ENCODE data around the gene FOXA2. TPM values are rescaled to one million over a fixed set of nuclear protein-coding genes. Genes with fewer than 3 reads are reported as not detected.

FOXA2 gene
- polyA plus RNA-seq, 1 donor from 2014 or later = not detected

DNA sequence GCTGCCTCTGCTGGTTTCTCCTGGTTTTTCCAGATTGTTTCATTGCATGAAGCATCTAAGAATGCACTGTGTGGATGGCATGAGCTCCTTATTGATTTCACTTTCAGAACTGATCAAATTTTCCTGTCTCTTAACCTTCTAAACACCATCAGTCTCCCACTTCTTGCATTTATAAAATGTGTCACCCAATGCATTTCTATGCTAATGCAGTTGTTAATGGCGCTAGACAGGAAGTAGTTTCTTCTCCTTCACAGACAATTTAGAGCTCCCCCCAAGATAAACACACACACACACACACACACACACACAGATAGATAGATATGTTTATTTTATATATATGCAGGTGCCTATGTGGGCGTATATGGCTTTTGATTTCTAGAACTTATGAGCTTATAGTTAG is 45.6 kb upstream of the FOXA2 start:
- Histone ChIP-seq H3F3A (ENCODE audit: insufficient read depth, low read length, poor library complexity, severe bottlenecking) (no peaks in the 10 kb centered on the region), H3K36me3 (ENCODE audit: insufficient read depth, low read length) (no peaks in the 10 kb centered on the region), H4K20me1 (ENCODE audit: insufficient read depth) (no peaks in the 10 kb centered on the region), H3K9me2 (ENCODE audit: insufficient read depth, low read length) (no peaks in the 10 kb centered on the region), H3K4me3 (ENCODE audit: low read length) (no peak overlapping the region), H3K4me2 (ENCODE audit: low read length) (no peak overlapping the region), H3K9me3 (ENCODE audit: low read length) (no peaks in the 10 kb centered on the region), H3K9ac (ENCODE audit: low read length) (no peak overlapping the region), H3K79me2 (replicated peaks; ENCODE audit: insufficient read depth, low read length) (no peaks in the 10 kb centered on the region), H2AFZ (ENCODE audit: low read depth, low read length) (no peak overlapping the region), H3K27me3 (ENCODE audit: insufficient read depth, low read depth, low read length) (no peaks in the 10 kb centered on the region), H3K27ac (ENCODE audit: low read length) (no peak overlapping the region)
- TF ChIP-seq TAF1 (IDR thresholded peaks at IDR 0.05; ENCODE audit: low read depth) (no peak), EZH2 (IDR thresholded peaks at IDR 0.05; ENCODE audit: borderline replicate concordance, insufficient read depth, low read length, poor library complexity, severe bottlenecking) (no peak), EP300 (conservative IDR thresholded peaks at IDR 0.05; ENCODE audit: poor library complexity, severe bottlenecking) (no peak), POLR2AphosphoS5 (IDR thresholded peaks at IDR 0.05) (no peak), MXI1 (conservative IDR thresholded peaks at IDR 0.05; ENCODE audit: poor library complexity, severe bottlenecking) (no peak), SMC3 (conservative IDR thresholded peaks at IDR 0.05; ENCODE audit: poor library complexity) (no peak), RAD21 (conservative IDR thresholded peaks at IDR 0.05) (no peak)
- TF ChIP-seq, protein P1, sequence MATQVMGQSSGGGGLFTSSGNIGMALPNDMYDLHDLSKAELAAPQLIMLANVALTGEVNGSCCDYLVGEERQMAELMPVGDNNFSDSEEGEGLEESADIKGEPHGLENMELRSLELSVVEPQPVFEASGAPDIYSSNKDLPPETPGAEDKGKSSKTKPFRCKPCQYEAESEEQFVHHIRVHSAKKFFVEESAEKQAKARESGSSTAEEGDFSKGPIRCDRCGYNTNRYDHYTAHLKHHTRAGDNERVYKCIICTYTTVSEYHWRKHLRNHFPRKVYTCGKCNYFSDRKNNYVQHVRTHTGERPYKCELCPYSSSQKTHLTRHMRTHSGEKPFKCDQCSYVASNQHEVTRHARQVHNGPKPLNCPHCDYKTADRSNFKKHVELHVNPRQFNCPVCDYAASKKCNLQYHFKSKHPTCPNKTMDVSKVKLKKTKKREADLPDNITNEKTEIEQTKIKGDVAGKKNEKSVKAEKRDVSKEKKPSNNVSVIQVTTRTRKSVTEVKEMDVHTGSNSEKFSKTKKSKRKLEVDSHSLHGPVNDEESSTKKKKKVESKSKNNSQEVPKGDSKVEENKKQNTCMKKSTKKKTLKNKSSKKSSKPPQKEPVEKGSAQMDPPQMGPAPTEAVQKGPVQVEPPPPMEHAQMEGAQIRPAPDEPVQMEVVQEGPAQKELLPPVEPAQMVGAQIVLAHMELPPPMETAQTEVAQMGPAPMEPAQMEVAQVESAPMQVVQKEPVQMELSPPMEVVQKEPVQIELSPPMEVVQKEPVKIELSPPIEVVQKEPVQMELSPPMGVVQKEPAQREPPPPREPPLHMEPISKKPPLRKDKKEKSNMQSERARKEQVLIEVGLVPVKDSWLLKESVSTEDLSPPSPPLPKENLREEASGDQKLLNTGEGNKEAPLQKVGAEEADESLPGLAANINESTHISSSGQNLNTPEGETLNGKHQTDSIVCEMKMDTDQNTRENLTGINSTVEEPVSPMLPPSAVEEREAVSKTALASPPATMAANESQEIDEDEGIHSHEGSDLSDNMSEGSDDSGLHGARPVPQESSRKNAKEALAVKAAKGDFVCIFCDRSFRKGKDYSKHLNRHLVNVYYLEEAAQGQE (IDR thresholded peaks at IDR 0.05; ENCODE audit: borderline replicate concordance) = no peak
- TF ChIP-seq, protein P2, sequence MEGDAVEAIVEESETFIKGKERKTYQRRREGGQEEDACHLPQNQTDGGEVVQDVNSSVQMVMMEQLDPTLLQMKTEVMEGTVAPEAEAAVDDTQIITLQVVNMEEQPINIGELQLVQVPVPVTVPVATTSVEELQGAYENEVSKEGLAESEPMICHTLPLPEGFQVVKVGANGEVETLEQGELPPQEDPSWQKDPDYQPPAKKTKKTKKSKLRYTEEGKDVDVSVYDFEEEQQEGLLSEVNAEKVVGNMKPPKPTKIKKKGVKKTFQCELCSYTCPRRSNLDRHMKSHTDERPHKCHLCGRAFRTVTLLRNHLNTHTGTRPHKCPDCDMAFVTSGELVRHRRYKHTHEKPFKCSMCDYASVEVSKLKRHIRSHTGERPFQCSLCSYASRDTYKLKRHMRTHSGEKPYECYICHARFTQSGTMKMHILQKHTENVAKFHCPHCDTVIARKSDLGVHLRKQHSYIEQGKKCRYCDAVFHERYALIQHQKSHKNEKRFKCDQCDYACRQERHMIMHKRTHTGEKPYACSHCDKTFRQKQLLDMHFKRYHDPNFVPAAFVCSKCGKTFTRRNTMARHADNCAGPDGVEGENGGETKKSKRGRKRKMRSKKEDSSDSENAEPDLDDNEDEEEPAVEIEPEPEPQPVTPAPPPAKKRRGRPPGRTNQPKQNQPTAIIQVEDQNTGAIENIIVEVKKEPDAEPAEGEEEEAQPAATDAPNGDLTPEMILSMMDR (IDR thresholded peaks at IDR 0.05; ENCODE audit: poor library complexity, severe bottlenecking) = no peak

DNA sequence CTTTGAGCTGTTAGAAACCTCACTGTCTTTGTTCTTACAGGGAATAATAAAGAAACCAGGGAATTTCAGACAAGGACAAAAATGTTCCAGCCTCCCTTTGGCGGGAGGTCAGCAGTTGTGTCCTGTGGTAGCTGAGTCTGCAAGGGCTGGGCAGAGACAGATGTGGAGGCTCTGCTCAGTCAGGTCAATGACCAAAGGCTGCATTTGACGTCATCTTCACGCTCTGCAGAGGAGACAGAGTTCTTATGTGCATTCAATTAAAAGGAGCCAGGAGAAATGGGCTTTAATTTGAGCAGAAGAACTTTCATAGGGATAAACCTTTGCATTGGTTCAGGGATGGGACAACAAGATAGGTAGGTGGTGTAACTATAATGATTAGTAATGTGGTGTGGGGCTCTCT is 45.1 kb upstream of the FOXA2 start:
- Histone ChIP-seq H3K79me2 (replicated peaks; ENCODE audit: insufficient read depth, low read length) (no peaks in the 10 kb centered on the region), H3K36me3 (ENCODE audit: insufficient read depth, low read length) (no peaks in the 10 kb centered on the region), H3K27me3 (ENCODE audit: insufficient read depth, low read depth, low read length) (no peaks in the 10 kb centered on the region), H3K4me3 (ENCODE audit: low read length) (no peak overlapping the region), H3K4me2 (ENCODE audit: low read length) (no peak overlapping the region), H3K9me2 (ENCODE audit: insufficient read depth, low read length) (no peaks in the 10 kb centered on the region), H3K9ac (ENCODE audit: low read length) (no peak overlapping the region), H3F3A (ENCODE audit: insufficient read depth, low read length, poor library complexity, severe bottlenecking) (no peaks in the 10 kb centered on the region), H2AFZ (ENCODE audit: low read depth, low read length) (no peak overlapping the region), H4K20me1 (ENCODE audit: insufficient read depth) (no peaks in the 10 kb centered on the region), H3K27ac (ENCODE audit: low read length) (no peak overlapping the region), H3K9me3 (ENCODE audit: low read length) (no peaks in the 10 kb centered on the region)
- no peak for TF ChIP-seq POLR2AphosphoS5 (IDR thresholded peaks at IDR 0.05)

DNA sequence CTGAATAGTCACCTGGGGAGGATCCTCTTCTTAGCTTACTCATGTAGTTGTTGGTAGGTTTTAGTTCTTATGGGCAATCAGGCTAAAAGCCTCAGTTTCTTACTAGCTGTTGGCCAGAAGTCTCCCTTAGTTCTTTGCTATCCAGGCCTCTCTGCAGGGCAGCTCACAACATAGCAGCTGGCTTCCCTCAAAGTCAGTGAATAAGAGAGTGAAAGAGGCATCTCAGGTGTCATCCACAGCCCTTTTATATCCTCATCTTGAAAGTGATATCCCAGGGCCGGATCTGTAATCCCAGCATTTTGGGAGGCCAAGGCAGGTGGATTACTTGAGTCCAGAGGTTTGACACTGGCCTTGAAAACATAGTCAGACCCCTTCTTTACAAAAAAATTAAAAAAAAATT is 42.1 kb upstream of the FOXA2 start:
- Histone ChIP-seq H3K9me2 (ENCODE audit: insufficient read depth, low read length) (no peaks in the 10 kb centered on the region), H3K36me3 (ENCODE audit: insufficient read depth, low read length) (no peaks in the 10 kb centered on the region), H3K9me3 (ENCODE audit: low read length) (no peaks in the 10 kb centered on the region), H4K20me1 (ENCODE audit: insufficient read depth) (no peaks in the 10 kb centered on the region), H3K4me3 (ENCODE audit: low read length) (no peak overlapping the region), H3F3A (ENCODE audit: insufficient read depth, low read length, poor library complexity, severe bottlenecking) (no peaks in the 10 kb centered on the region), H3K9ac (ENCODE audit: low read length) (no peak overlapping the region), H3K27ac (ENCODE audit: low read length) (no peak overlapping the region), H3K27me3 (ENCODE audit: insufficient read depth, low read depth, low read length) (no peaks in the 10 kb centered on the region), H2AFZ (ENCODE audit: low read depth, low read length) (no peak overlapping the region), H3K4me2 (ENCODE audit: low read length) (no peak overlapping the region), H3K79me2 (replicated peaks; ENCODE audit: insufficient read depth, low read length) (no peaks in the 10 kb centered on the region)
- no peak for TF ChIP-seq TAF1 (IDR thresholded peaks at IDR 0.05; ENCODE audit: low read depth)
- TF ChIP-seq POLR2AphosphoS5 (IDR thresholded peaks at IDR 0.05) = no peak
- TF ChIP-seq, protein P2 (IDR thresholded peaks at IDR 0.05; ENCODE audit: poor library complexity, severe bottlenecking) = no peak
- TF ChIP-seq SMC3 (conservative IDR thresholded peaks at IDR 0.05; ENCODE audit: poor library complexity) = no peak
- no peak for TF ChIP-seq EP300 (conservative IDR thresholded peaks at IDR 0.05; ENCODE audit: poor library complexity, severe bottlenecking)
- TF ChIP-seq, protein P1 (IDR thresholded peaks at IDR 0.05; ENCODE audit: borderline replicate concordance) = no peak
- no peak for TF ChIP-seq RAD21 (conservative IDR thresholded peaks at IDR 0.05)
- TF ChIP-seq MXI1 (conservative IDR thresholded peaks at IDR 0.05; ENCODE audit: poor library complexity, severe bottlenecking) = no peak
